ENCODE data around the gene CHD6. TPM values are rescaled to one million over a fixed set of nuclear protein-coding genes. Genes with fewer than 3 reads are reported as not detected.

Gene CHD6
- total RNA-seq, 1 experiment from 2014 or later = 27.2 TPM

DNA sequence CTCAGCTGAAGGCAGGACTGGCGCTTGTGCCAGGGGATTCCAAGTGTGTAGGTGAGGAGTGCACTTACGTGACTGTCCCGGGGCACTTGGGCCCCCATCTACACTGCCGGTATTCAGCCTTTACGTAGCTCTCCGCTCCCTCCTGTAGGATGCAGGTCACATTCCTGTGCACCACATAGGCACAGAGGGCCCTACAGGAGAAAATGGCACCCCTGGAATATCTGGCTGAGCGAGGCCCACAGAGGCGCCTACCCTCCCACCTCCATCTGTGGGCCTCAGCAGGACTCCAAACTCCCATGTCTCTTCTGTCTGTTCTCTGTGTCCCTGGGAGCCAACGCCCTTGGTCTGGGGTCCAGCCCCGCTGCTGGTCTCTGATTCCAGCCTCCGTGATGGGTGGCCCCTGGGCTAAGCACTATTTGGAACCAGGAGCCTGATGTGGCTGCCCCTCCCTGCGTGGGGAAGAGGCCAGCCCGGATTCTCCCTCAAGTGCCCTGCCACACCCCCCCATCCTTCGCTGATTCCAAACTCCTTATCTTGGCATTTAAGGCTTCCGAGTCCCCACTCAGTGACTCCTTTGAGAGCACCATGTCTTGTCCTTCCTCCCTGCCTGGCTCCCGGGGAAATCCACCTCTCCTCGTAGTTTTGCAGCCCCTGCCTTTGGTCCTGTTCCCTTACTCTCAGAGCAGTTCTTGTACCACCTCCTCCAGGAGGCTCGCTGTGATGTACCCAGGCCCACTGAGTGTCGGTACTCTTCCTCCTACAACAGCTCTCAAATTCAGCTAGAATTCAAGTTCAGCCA lies 253.0 kb downstream of the CHD6 start:
- ChIA-PET CTCF (interaction anchor here (1.1 kb wide), 1 partner anchor 193 kb away, joined by 3 read pairs; no protein-coding TSS in a partner anchor), POLR2A (no interaction called here)
- H3K27ac Mint-ChIP-seq (ENCODE audit: low read depth, unreplicated experiment) = no peak overlapping the region
- TF ChIP-seq, protein P1, sequence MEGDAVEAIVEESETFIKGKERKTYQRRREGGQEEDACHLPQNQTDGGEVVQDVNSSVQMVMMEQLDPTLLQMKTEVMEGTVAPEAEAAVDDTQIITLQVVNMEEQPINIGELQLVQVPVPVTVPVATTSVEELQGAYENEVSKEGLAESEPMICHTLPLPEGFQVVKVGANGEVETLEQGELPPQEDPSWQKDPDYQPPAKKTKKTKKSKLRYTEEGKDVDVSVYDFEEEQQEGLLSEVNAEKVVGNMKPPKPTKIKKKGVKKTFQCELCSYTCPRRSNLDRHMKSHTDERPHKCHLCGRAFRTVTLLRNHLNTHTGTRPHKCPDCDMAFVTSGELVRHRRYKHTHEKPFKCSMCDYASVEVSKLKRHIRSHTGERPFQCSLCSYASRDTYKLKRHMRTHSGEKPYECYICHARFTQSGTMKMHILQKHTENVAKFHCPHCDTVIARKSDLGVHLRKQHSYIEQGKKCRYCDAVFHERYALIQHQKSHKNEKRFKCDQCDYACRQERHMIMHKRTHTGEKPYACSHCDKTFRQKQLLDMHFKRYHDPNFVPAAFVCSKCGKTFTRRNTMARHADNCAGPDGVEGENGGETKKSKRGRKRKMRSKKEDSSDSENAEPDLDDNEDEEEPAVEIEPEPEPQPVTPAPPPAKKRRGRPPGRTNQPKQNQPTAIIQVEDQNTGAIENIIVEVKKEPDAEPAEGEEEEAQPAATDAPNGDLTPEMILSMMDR (IDR thresholded peaks at IDR 0.05; ENCODE audit: unreplicated experiment) = no peak
- no peak overlapping the region for H3K4me3 Mint-ChIP-seq (ENCODE audit: unreplicated experiment)
- BruUV-seq (replicated peaks) = no TSS peak
- H3K9me3 Mint-ChIP-seq (ENCODE audit: unreplicated experiment) = no peaks in the 10 kb centered on the region
- no peak for DNase-seq (ENCODE audit: unreplicated experiment)
- H3K4me1 Mint-ChIP-seq (ENCODE audit: insufficient read depth, unreplicated experiment) = no peaks in the 10 kb centered on the region
- H3K36me3 Mint-ChIP-seq (ENCODE audit: insufficient read depth, unreplicated experiment) = peaks cover 13% of the 10 kb centered on the region
- intact Hi-C loops (cut with micrococcal nuclease) = no loop called here
- H3K27me3 Mint-ChIP-seq (ENCODE audit: insufficient read depth, unreplicated experiment) = peaks cover 37% of the 10 kb centered on the region

DNA sequence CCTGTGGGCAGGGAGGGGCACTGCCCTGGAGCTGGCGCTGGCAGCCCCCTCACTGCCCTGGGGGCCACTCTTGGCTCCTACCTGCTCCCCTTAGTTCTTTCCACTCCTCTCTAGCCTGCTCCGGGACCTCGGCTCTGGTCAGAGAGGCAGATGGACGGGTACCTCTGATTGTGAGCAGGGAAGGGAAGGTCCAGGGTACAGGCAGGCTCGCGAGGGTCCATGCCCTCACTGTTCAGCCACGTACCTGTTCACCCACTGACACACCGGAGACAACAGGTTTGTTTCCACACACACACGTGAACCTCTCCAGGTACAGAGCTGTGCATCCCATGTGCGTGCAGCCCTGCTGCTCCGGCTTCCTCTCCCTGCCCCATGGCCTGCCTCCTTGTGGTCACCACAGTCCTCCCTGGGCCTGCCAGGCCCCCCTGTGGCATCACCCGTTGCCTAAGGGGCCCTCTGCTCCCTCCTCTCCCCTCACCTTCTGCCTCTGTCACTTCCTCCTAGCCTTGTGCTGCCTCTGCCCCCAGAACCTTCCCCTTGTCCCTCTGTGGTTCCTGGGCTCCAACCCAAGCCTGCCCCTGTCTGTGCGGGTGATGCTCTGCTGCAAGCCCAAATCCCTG lies 253.8 kb downstream of the CHD6 start:
- CTCF ChIA-PET = interaction anchor here (0.6 kb wide), 1 partner anchor 189 kb away, joined by 3 read pairs; no protein-coding TSS in a partner anchor
- no peaks in the 10 kb centered on the region for H3K9me3 Mint-ChIP-seq (ENCODE audit: unreplicated experiment)
- peaks cover 37% of the 10 kb centered on the region for H3K27me3 Mint-ChIP-seq (ENCODE audit: insufficient read depth, unreplicated experiment)
- no TSS peak for BruUV-seq (replicated peaks)
- peaks cover 20% of the 10 kb centered on the region for H3K36me3 Mint-ChIP-seq (ENCODE audit: insufficient read depth, unreplicated experiment)
- DNase-seq (ENCODE audit: unreplicated experiment) = no peak
- TF ChIP-seq, protein P1 (IDR thresholded peaks at IDR 0.05; ENCODE audit: unreplicated experiment) = no peak
- peaks cover 4% of the 10 kb centered on the region for H3K4me1 Mint-ChIP-seq (ENCODE audit: insufficient read depth, unreplicated experiment)
- no peak overlapping the region for H3K27ac Mint-ChIP-seq (ENCODE audit: low read depth, unreplicated experiment)
- POLR2A ChIA-PET = no interaction called here
- no peak overlapping the region for H3K4me3 Mint-ChIP-seq (ENCODE audit: unreplicated experiment)
- intact Hi-C loops (cut with micrococcal nuclease) = no loop called here

DNA sequence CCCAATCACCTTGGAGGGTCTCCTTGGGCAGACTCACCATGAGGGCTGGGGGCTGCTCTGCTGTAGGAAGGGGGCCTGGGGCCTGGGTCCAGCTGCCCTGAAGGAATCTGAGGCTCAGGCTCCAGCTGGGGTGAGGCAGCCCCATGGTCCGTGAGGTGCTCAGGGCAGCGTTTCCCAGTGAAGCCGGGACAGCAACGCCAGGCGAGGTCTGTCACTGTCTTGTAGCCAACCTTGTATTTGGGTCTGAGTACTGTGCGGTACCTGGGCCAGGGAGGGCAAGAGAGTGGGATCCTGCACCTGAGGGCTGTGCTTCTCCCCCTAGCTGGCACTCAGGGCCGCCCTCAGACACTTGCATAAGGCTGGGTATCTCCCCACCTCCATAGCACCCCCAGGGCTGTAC lies 254.6 kb downstream of the CHD6 start:
- intact Hi-C loops (cut with micrococcal nuclease) = no loop called here
- Mint-ChIP-seq H3K4me3 (ENCODE audit: unreplicated experiment) (no peak overlapping the region), H3K27ac (ENCODE audit: low read depth, unreplicated experiment) (no peak overlapping the region), H3K36me3 (ENCODE audit: insufficient read depth, unreplicated experiment) (peaks cover 25% of the 10 kb centered on the region), H3K9me3 (ENCODE audit: unreplicated experiment) (no peaks in the 10 kb centered on the region), H3K27me3 (ENCODE audit: insufficient read depth, unreplicated experiment) (peaks cover 35% of the 10 kb centered on the region), H3K4me1 (ENCODE audit: insufficient read depth, unreplicated experiment) (peaks cover 4% of the 10 kb centered on the region)
- no peak for DNase-seq (ENCODE audit: unreplicated experiment)
- POLR2A ChIA-PET = interaction anchor here (1.0 kb wide), 1 partner anchor 9 kb away, joined by 3 read pairs; no protein-coding TSS in a partner anchor
- CTCF ChIA-PET = interaction anchor here (0.6 kb wide), 1 partner anchor 188 kb away, joined by 3 read pairs; no protein-coding TSS in a partner anchor
- BruUV-seq (replicated peaks) = no TSS peak
- TF ChIP-seq, protein P1 (IDR thresholded peaks at IDR 0.05; ENCODE audit: unreplicated experiment) = no peak

DNA sequence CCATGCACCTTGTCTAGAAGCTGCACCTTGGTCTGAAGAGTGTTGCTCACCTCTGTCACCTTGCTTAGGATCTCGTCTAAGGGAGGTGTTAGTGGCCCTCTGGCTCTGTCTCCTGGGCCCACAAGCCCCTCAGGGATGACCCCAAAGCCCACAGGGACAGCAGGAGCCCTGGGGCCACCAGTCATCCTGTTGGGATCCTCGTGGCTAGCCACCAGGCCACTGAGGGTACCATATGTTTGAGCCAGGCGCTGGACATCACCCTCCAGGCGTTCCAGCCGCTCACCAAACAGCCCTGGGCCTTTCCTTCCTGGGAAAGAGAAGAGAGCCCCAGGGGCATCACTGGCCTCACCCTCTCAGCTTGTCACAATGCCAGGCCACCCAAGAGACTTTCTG lies 255.4 kb downstream of the CHD6 start:
- intact Hi-C loops (cut with micrococcal nuclease) = no loop called here
- CTCF ChIA-PET = no interaction called here
- Mint-ChIP-seq H3K27ac (ENCODE audit: low read depth, unreplicated experiment) (no peak overlapping the region), H3K4me1 (ENCODE audit: insufficient read depth, unreplicated experiment) (peaks cover 4% of the 10 kb centered on the region), H3K9me3 (ENCODE audit: unreplicated experiment) (no peaks in the 10 kb centered on the region), H3K27me3 (ENCODE audit: insufficient read depth, unreplicated experiment) (peaks cover 27% of the 10 kb centered on the region), H3K36me3 (ENCODE audit: insufficient read depth, unreplicated experiment) (peaks cover 28% of the 10 kb centered on the region), H3K4me3 (ENCODE audit: unreplicated experiment) (no peak overlapping the region)
- TF ChIP-seq, protein P1 (IDR thresholded peaks at IDR 0.05; ENCODE audit: unreplicated experiment) = no peak
- POLR2A ChIA-PET = interaction anchor here (0.6 to 1.1 kb wide), 3 partner anchors 13 to 313 kb away, joined by 3 to 5 read pairs (median 3); no protein-coding TSS in a partner anchor
- no peak for DNase-seq (ENCODE audit: unreplicated experiment)
- no TSS peak for BruUV-seq (replicated peaks)

Data from MCF 10A (cell line).